Activated B cell treated with CpG ODN at 0.5 μM for 24 hours (primary cell): ENCODE data around the gene KCNJ1. TPM values are rescaled to one million over a fixed set of nuclear protein-coding genes. Genes with fewer than 3 reads are reported as not detected.

ENCODE experiments used
- ATAC-seq: fragments of 200-7000 bp; cut with Tn5 transposase; one replicate; pipeline ENCODE4 v1.10.0; 2021; ENCODE audit warnings: low read depth, mild to moderate bottlenecking, moderate library complexity
- CTCF ChIA-PET: fragments of 350-600 bp; sonication (Branson Sonifier 250); formaldehyde crosslinking; loops from one replicate; lab custom pipeline; 2021; ENCODE audit warnings: antibody characterized with exemption; lab: Charles Lee
- POLR2A ChIA-PET: fragments of 350-600 bp; sonication (Branson Sonifier 250); formaldehyde crosslinking; loops from one replicate; lab custom pipeline; 2021; ENCODE audit warnings: antibody characterized with exemption; lab: Charles Lee
- DNase-seq: peaks from one replicate; pipeline ENCODE4 v3.0.0; 2022
- H3K27ac Mint-ChIP-seq: one replicate; pipeline ENCODE4 v1.8.0; 2020; ENCODE audit warnings: mixed read lengths
- H3K27me3 Mint-ChIP-seq: one replicate; pipeline ENCODE4 v1.8.0; 2021; ENCODE audit warnings: mixed read lengths
- H3K36me3 Mint-ChIP-seq: one replicate; pipeline ENCODE4 v1.8.0; 2021; ENCODE audit warnings: low read depth, mixed read lengths
- H3K4me1 Mint-ChIP-seq: one replicate; pipeline ENCODE4 v1.8.0; 2021; ENCODE audit warnings: mixed read lengths
- H3K4me3 Mint-ChIP-seq: one replicate; pipeline ENCODE4 v1.8.0; 2020; ENCODE audit warnings: mild to moderate bottlenecking, mixed read lengths
- H3K9me3 Mint-ChIP-seq: one replicate; pipeline ENCODE4 v1.8.0; 2020; ENCODE audit warnings: mixed read lengths
- CTCF ChIP-seq: fragments of 200-600 bp; IDR thresholded peaks from one replicate; pipeline ENCODE4 v1.8.0; 2022; ENCODE audit warnings: antibody characterized with exemption, mild to moderate bottlenecking
- intact Hi-C: fragments of 100-400 bp; cut with micrococcal nuclease; formaldehyde crosslinking; loops from one replicate; pipeline ENCODE4 v1.15.1; 2024
- total RNA-seq: library from RNA; stranded (reverse); gene quantifications from 2 replicates; pipeline ENCODE4 v1.2.3, GENCODE V29; 2022

The KCNJ1 gene
- total RNA-seq, 1 donor from 2014 or later: not detected

- TF ChIP-seq CTCF: no peak
- ChIA-PET CTCF (interaction anchor here (1.9 kb wide), 1 partner anchor 11 kb away, joined by 9 read pairs; no protein-coding TSS in a partner anchor), POLR2A (no interaction called here)
- Mint-ChIP-seq H3K36me3 (no peaks in the 10 kb centered on the region), H3K27me3 (no peaks in the 10 kb centered on the region), H3K9me3 (peaks cover 3% of the 10 kb centered on the region), H3K27ac (peak overlapping the region; percentile 44), H3K4me3 (no peak overlapping the region), H3K4me1 (peaks cover 95% of the 10 kb centered on the region)
- DNase-seq: no peak
- ATAC-seq: no peak
- intact Hi-C loops: loop anchor here (5.0 kb wide), 4 partner anchors 37 to 362 kb away; no protein-coding TSS in a partner anchor
Observed at GRCh38 chr11:128834157-128834556, 32.9 kb downstream of the KCNJ1 start.

GRCh38 chr11:128832121-128832497 lies 35.0 kb downstream of the KCNJ1 start:
- Mint-ChIP-seq H3K36me3 (peaks cover 2% of the 10 kb centered on the region), H3K9me3 (peaks cover under 1% of the 10 kb centered on the region), H3K27ac (peak overlapping the region; percentile 91), H3K4me3 (peak overlapping the region; percentile 70), H3K27me3 (no peaks in the 10 kb centered on the region), H3K4me1 (peaks cover 83% of the 10 kb centered on the region)
- ChIA-PET CTCF (interaction anchor here (1.0 to 5.0 kb wide), 21 partner anchors 9 to 693 kb away, joined by 3 to 70 read pairs (median 10); no protein-coding TSS in a partner anchor), POLR2A (interaction anchor here (1.0 to 1.3 kb wide), 2 partner anchors 9 to 116 kb away, joined by 3 to 4 read pairs; no protein-coding TSS in a partner anchor)
- DNase-seq (no peak), ATAC-seq (no peak)
- no peak for TF ChIP-seq CTCF
- intact Hi-C loops: loop anchor here (5.0 kb wide), 4 partner anchors 35 to 360 kb away; no protein-coding TSS in a partner anchor

- DNase-seq (peak; percentile 75), ATAC-seq (peak; percentile 92)
- TF ChIP-seq CTCF: no peak
- ChIA-PET CTCF (interaction anchor here (0.6 to 5.0 kb wide), 41 partner anchors 10 to 693 kb away, joined by 3 to 70 read pairs (median 4); no protein-coding TSS in a partner anchor), POLR2A (interaction anchor here (0.6 to 2.0 kb wide), 17 partner anchors 9 to 673 kb away, joined by 3 to 12 read pairs (median 3); no protein-coding TSS in a partner anchor)
- Mint-ChIP-seq H3K9me3 (peaks cover 2% of the 10 kb centered on the region), H3K27me3 (no peaks in the 10 kb centered on the region), H3K4me1 (peaks cover 80% of the 10 kb centered on the region), H3K4me3 (peak overlapping the region; percentile 70), H3K27ac (peak overlapping the region; percentile 91), H3K36me3 (peaks cover 4% of the 10 kb centered on the region)
- intact Hi-C loops: loop anchor here (1.0 to 5.0 kb wide), 14 partner anchors 13 to 800 kb away; partner anchors contain the start of gene FLI1
Observed at GRCh38 chr11:128831174-128832120, 35.6 kb downstream of the KCNJ1 start.

- no peak for DNase-seq
- peak overlapping the region; percentile 91 for H3K27ac Mint-ChIP-seq
Observed at GRCh38 chr11:128830290-128831173, 36.6 kb downstream of the KCNJ1 start.

More at GRCh38 chr11:128830290-128831173, 36.6 kb downstream of the KCNJ1 start:
- Mint-ChIP-seq H3K4me1 (peaks cover 71% of the 10 kb centered on the region), H3K9me3 (peaks cover 2% of the 10 kb centered on the region), H3K27me3 (no peaks in the 10 kb centered on the region), H3K4me3 (peak overlapping the region; percentile 52), H3K36me3 (peaks cover 4% of the 10 kb centered on the region)
- ChIA-PET CTCF (interaction anchor here (0.6 to 5.0 kb wide), 41 partner anchors 10 to 692 kb away, joined by 3 to 70 read pairs (median 4); no protein-coding TSS in a partner anchor), POLR2A (interaction anchor here (0.6 to 2.0 kb wide), 15 partner anchors 11 to 672 kb away, joined by 3 to 12 read pairs (median 3); no protein-coding TSS in a partner anchor)
- TF ChIP-seq CTCF: no peak
- intact Hi-C loops: loop anchor here (1.0 to 5.0 kb wide), 14 partner anchors 14 to 799 kb away; partner anchors contain the start of gene FLI1
- ATAC-seq: peak; percentile 56
